NCI-H2196 (cell line): ENCODE results near the gene MTHFR.
"Not testable (repeated sequence)": the region's sequence is repeated elsewhere in the genome, so short reads cannot be mapped to it uniquely, and the experiment has no call there.

Experiments used
- DNase-seq: peaks from one replicate; lab custom pipeline; 2025; ENCODE audit not compliant: unreplicated experiment; lab: John Stamatoyannopoulos, UW

Gene MTHFR

DNA sequence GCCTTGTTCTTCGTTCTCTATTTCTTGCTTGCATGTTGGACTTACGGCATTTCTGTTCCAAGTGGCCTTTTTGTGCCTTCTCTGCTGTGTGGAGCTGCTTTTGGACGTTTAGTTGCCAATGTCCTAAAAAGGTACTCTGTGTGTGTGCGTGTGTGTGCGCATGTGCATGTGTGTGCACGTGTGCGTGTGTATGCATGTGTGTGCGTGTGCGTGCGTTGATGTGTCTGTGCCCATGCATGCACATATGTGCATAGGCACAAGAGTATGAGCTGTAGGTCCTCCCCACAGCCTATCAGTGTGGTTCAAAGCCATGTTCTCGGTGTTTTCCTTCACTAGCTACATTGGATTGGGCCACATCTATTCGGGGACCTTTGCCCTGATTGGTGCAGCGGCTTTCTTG, 28.1 kb upstream of the MTHFR start:
- DNase-seq: no peak

DNA sequence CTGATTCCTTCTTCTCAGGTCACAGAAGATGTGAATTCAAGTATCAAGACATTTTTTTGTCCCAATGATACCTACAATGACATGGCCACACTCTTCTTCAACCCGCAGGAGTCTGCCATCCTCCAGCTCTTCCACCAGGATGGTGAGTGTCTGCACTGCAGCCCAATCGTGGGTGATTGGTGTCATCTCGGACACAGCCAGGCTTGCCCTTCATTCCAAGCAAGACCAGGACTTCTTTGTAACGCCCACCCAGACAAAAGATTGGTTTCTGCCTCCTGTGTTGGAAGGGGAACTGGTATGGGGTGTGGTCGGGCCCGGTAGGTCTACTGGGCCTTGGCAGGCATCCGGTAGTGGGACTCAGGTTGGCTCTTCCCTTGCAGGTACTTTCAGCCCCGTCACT, 27.7 kb upstream of the MTHFR start:
- DNase-seq: no peak

DNA sequence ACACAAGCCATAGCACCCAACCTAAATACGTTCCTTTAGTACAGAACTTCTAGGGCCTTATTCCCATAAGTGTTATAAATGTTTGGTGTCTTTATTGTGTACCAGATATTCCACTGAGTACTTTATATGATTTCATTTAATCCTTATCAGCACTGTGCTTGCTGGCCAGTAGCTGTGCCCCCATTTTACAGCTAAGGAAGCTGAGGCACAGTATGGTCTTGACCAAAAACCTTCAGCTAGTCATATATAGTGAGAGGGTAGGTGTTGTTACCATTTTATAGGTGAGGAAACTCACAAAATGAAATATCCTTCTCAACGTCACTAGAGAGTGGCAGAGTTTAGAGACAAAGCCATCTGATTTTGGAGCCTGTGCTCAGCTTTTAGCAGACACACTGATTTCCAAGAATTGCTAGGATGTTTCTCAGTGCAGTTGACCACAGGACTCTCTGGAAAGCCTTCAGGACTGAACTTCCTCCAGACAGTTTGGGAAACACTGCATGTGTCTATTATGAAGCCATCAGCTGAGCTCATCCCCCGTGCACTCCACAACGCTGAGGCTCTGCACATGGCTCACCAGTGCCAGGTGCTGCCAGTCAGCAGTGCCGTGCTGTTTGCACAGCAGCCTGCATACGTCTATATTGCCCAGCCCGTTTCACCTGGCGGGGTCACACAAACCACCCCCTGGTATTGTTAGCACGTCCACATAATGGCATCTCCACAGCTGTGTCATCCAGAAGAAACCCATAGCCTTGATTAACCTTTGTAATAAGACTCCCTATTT, 26.4 kb upstream of the MTHFR start:
- peak; percentile 49 for DNase-seq

DNA sequence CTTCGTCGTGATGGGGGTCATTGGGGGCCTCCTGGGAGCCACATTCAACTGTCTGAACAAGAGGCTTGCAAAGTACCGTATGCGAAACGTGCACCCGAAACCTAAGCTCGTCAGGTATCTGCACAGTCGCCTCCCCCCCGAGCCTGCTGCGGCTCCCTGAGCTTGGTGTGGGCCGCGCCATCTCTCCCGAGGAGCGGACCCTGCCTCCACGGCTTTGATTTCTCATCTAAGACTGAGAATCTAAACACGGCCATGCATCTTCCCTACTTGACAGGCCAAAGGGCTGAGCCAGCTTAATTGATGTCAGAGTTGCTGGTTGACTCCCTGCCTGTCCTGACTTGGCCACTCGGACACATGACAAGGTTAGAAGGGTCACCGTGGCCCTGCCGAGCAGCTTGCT, 22.7 kb upstream of the MTHFR start:
- DNase-seq: no peak

DNA sequence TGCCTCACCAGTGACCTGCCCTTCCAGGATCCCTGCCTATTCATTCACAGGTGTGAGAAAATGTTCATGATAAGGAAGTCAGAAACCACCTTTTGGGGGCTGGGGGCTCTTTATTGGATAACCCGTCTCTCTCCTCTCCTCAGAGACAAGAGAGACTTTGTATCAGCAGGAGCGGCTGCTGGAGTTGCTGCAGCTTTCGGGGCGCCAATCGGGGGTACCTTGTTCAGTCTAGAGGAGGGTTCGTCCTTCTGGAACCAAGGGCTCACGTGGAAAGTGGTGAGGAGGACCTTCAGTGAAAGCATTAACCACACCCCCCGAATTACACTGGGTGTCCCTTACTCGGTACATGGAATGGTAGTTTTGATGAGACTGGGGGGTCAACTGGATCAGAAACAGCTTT, 21.2 kb upstream of the MTHFR start:
- no peak for DNase-seq

DNA sequence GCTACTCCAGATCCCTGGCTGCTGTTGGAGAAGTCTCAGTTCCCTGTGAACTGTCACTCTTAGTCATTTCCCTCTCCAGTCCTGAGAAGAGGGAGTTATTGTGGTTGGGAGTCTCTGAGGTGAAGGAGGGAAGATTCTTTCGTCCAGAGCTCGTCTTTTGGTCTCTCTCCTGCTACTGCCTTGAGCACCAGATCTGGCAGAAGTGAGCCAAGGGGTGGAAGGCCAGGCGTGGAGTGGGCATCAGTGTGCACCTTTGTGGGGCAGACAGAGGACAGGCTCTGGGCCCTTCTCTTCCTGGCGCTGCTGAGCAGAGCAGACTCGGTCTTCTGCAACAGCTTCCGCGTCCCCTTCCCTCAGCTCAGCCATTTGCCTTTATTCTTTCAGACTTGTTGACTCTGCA, 19.4 kb upstream of the MTHFR start:
- DNase-seq: no peak

DNA sequence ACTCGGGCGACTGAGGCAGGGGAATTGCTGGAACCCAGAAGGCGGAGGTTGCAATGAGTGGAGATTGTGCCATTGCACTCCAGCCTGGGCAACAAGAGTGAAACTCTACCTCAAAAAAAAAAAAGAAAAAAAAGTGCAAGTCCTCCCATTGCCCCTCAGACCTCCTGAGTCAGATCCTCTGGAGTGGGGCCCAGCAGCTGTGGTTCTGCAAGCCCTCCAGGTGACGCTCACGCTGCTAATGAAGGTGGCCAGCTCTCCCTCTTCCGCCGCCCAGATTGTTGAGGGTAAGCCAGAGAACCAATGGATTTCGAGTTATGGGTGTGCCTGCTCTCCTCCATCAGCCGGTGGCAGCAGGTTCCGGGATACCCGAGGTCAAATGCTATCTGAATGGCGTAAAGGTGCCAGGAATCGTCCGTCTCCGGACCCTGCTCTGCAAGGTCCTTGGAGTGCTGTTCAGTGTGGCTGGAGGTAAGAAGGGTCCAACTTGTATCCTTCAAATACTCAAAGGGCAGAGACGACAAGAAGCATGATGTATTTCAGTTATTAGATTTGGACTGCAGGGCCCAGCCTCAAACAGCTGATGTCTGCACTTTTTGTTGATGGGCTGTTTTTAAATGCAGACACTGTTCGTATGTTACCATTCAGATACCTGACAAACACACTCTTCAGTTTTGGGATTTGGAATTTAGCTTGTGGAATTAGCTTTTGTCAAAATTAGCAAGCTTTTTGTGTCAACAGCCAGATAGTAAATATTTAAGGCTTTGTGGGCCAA, 17.8 kb upstream of the MTHFR start:
- no peak for DNase-seq

DNA sequence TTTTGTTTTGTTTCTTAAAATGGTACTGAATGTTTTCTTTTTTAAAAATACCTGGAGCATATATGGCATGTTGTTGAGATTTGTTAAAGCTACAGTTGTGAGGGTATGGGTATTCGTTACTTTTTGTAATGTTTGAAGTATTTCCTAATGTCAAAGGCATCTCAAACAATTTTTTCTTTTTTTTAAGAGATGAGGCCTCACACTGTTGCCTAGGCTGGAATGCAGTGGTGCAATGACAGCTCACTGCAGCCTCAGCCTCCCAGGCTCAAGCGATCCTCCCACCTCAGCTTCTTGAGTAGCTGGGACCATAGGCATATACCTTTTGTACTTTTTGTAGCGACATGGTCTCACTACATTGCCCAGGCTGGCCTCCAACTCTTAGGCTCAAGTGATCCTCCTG, 16.3 kb upstream of the MTHFR start:
- DNase-seq: no peak

DNA sequence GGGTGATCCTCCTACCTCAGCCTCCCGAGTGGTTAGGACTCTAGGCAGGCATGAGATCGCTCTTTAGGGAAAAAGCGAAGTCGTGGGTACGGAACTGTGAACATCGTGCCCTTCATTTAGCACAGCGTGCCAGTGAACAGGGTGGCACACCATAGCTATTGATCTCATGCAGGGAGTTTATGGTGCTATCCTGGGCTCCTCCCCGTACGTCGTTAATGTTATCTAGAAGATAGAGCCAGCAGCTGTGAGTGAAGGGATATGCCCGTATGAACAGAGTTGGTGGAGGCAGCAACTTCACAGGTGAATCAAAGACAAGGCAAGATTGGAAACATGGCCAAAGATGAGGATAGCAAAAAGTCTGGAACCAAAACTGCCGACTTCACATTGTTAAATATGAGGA, 11.4 kb upstream of the MTHFR start:
- DNase-seq: no peak

DNA sequence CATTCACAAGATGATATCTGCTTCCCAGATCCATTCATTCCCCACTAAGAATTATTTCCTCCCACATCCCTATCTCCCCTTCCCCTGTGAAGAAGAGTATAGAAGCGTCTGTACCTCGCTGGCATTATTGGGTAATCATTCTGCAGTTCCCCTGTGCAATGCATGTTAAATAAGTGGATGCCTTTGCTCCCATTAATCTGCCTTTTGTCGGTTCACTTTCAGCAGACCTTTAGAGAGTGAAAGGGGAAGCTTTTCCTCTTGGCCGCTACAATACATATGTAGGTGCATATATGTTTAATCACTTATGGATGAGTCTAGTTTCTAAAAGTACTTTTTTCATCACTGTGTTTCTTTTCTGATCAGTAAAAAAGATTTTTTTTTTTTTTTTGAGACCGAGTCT, 7.3 kb upstream of the MTHFR start:
- DNase-seq: no peak

DNA sequence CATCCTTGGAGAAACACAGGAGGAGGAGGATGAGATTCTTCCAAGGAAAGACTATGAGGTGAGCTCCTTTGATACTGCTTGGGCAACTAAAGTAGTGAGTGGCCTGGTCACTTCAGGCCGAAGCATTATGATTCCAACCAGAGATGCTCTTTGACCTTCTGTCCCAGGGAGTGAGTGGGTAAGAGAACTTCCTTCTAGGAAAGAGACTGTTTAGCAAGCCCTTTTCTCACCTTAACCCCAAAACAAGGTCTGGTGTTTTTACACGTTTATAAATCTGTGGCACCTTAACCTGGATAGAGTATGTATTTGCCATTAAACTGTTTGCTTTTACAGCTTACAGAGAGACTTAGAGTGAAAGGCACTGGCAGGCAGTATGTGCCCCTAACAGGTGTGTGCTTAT, 1.4 kb upstream of the MTHFR start:
- no peak for DNase-seq

DNA sequence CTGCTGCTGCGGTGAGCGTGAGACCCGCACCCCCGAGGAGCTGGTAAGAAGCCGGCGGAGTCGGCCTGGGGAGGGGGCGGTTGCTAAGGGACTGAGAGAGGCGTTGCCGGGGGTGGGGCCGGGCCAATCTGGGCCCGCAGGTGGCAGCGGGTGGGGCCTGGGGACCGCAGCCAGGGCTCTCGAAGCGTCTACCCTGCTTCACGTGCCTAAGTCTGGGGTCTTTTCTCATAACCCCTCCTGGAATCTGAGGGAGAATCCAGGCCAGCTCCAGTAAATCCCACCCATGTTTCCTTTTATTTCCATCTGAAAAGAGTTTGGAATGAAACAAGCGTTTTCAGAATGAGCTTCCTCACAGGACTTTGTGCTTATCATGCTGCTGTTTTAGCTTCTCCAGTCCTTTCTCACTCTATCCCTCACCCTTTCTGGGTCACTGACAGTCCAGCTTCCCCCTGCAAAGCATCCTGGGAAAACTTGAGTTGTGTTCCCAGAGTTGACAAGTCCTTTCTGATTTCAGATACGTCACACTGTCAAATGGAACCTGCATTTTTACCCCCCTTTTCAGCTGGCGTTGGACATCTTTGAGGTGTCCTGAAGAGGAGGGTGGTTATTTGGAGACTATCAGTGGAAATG, 658 bp upstream of the MTHFR start:
- DNase-seq: peak; percentile 78

DNA sequence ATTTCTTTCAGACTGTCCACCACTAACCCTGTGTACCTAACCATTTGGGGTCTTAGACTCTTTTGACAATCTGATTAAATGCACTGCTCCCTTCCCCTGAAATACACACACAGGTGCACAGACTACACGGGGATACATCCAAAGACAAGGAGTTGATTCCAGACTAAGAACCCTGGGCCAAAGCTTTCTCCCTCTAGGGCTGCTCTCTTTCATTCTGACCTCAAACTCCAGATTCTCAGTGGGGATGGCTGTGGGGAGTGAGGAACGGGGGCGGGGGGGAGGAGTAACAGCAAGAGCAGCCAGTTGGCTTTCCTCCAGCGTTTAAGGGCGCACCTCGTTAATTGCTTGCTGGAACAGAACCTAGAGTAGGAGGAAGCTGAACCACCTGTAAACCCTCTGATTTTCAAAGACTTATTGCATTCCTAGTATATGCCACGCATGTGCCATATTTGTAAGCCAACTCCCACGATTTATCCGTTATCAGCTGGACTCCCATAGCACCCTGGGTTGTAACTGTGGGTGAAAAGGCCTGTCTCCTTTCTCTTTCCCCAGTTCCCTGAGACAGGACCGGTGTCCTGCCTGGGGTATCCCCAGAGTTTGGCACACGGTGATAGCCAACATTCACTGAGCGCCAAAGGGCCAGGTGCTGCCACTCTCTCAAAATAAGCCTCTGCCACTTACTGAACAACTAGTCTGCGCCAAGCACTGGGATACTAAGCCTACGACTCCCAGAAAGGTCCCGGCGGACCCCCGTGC, 920 bp downstream of the MTHFR start:
- DNase-seq: peak; percentile 57

DNA sequence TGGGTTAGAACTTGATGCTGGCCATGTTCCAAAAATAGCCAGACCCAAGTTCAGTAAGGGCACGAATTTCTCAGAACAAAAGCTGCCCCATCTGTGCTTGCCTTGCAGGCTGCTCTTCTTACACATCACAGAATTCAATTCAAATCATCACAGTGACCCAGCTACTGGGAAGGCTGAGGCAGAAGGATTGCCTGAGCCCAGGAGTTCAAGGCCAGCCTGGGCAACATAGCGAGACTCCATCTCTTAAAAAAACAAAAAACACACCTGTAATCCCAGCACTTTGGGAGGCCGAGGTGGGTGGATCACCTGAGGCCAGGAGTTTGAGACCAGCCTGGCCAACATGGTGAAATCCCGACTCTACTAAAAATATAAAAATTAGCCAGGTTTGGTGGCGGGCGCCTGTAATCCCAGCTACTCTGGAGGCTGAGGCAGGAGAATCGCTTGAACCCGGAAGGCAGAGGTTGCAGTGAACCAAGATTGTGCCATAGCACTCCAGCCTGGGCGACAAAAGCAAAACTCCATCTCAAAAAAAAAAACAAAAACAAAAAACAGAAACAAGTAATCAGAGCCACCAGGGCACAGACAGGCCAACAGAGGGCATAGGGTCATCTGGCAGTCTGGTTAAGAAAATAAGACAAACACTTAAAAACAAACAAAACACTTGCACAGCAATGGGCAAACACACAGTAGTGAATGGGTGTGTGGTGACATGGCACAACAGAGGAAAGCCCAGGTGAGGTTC, 1.7 kb downstream of the MTHFR start:
- not testable (repeated sequence) for DNase-seq

DNA sequence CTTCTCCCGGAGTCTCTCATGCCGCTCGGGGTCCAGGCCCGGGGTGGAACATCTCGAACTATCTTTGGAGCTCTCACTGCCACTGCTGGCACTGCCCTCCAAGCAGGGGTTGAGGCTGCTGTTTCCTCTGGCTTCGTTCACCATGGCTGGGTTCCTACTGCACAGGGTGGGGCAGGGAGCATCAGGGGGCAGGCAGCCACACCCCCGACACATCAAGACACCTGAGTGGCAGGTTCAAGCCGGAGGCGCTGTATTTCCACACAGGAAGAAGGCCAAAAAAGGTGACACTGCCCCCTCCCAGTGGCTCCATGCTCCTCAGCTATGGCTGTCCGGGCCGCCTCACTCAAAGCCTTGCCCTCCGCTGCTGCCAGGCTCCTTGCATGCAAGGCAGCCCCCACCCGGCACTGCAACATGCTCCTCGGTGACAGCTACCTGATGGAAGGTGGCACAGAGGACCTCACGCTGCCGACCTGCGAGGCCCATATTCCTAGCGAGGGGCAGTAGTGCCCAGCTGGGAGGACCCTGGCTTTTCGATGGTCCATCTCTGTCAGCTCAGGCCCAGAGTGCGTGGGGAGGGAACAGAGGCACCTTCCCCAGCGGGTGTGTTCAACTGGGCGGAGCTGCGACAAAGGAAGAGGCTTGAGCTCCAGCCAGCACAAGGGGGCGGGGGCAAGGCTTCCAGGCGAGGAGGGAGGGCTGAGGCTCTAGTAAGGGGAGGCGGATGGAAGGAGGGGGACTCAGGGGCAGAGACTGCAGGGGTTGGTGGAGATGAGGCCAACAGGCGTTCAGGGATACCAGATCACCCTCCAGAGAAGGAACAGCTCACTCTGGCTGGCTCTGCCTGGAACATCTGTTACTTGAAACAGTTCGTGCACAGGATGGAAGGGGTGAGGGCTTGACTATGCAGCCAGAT, 2.5 kb downstream of the MTHFR start:
- peak; percentile 86 for DNase-seq

DNA sequence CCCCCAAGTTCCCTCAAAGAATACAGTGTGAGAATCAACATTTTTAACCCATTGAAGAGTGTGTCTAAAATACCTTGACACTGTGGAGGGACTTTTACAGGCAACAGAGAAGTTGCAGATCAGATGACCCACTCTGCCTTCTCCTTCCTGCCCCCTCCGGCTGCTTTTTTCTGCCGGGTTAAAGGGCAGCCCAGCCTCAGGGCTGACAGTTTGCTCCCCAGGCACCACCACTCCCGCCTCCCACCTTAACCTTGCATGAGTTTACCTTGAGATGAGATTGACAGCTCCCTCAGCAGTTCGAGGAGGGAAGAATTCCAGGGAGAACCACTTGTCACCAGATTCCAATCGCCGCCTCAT, 3.2 kb downstream of the MTHFR start:
- DNase-seq: no peak

DNA sequence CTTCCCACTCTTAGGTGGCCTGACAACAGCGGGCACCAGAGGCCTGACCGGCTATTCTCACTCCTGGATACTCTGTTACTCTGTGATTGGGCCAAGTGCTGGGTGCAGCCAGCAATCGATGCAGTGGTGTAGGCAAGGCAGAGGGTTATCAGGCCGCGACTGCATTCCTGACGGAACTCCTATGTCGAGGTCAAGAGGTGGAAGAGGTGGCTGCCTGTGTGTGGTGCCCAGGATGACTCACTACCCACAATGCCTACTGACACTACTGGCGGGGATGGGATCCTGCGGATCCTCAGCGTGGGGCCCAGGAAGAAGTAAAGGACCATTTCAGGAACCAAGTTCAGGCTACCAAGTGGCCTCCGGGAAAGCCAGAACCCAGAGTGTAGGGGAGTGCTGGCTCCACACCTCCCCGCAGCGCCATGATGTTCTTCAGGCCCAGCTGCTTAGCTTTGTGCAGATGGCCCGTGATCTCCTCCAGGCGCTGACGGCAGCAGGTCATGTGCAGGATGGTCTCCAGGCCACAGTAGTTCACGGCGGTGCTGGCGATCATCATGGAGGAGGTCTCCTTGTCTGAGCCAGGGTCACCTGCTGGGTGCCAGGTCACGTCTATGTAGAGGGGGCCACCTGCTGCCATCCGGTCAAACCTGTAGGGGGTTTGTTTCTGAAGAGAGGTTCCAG, 4.9 kb downstream of the MTHFR start:
- no peak for DNase-seq

DNA sequence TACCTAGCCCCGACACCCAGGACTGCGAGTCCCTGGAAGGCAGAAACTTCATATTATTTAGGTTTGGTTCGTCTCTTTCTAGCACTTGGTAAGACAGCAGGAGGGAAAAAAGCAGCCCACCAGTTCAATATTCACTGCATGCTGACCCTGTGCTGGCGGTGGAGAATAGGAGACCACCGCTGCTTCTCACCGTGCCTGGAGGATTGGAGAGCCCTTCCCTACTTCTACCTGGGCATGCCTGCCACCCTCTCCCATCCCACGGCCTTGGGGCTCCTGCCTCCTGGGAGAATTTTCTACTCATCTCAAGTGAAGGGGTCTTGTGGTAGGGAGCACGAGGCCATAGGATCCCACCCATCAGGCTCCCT, 5.4 kb downstream of the MTHFR start:
- DNase-seq: no peak

DNA sequence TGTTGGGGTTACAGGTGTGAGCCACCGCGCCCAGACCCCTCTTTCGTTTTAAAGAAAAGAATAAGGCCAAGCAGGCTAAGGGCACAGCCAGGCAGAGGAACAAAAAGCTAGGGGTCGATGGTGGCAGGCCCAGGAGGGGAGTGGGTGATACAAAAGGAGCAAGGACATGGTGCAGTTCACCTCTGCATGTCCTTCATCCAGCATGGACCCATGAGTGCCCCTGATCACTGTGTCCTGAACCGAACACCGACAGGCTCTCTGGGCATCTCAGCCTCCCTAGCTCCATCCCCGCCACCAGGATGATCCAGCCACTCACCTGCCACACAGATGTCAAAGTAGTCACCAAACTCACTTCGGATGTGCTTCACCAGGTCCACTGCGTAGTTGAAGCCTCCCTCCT, 5.9 kb downstream of the MTHFR start:
- no peak for DNase-seq
